Activated CD8-positive, alpha-beta memory T cell treated with anti-CD3 and anti-CD28 coated beads for 4 hours (primary cell): ENCODE results near the gene MUC16.
"Not testable (repeated sequence)": the region's sequence is repeated elsewhere in the genome, so short reads cannot be mapped to it uniquely, and the experiment has no call there.

Source experiments
- DNase-seq, 2 donors: peaks; one replicate each; pipeline ENCODE4 v3.0.0-alpha.2; 2020; ENCODE audit warnings: low read depth in 2 of 2

Gene MUC16

DNA sequence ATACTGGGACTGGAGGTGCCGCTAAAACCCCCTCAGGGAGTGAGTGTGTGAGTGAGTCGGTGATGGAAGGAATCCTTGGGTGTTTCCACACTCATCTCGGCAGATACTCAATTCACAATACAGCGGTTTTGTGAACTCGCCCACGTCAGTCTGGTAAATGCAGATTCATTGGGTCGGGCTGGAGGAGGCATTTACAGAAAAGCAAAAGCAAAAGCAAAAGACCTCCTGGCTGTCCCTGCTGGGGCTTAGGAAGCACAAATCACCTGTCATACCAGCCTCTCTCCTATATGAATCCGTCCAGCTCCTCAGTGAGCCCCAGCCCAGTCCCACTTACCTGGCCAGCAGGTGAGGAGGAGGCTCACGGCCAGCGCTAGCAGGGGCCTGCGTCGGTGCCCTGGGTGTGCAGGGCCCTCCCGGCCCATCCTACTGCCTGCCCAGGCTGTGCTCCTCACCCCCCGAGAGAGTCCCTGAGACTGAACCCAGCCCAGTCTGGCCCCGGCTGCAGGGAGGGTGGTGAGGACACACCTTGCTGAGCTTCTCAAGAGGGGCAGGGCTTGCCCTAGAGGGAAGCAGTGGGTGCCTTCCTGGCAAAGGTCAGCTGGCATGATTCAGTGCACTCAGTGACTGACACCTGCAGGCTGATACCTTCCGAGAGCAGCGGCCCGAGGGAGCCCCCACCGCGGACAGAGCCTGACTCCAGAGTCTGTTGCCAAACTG lies at the start of gene MUC16:
TSS of gene MUC16 (minus strand) at position 475 of the 717 bp plus-strand sequence.
- no peak for DNase-seq

DNA sequence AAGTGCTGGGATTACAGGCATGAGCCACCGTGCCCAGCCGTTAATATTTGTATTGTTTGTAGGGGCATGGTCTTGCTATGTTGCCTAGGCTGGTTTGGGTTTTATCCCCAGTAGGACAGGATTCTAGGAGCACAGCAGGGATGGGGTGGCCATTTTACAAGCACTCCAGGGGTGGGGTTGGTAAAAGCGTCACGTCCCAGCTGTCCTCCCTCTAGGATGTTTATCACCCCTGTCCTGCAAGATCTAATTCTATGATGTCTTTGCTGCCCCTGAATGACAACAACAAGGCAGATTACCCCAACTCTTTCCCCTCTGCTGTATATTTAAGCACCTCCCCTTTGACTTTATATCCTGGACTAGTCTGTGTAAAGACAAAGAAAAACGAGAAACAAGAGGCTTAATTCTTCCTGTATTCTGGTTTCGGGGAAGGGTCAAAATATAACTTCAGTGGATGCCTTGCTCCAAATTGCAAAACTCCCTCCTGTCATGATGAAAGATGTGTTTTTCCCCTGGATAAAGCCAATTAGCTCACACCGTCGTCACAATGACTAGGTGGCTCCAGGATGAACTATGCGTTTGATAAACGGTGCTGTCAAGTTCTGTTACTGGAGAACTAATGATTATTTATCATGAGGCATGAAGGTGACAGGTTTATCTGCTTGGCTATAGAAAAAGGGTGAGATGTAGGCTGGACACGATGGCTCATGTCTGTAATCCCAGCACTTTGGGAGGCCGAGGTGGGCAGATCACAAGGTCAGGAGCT lies 48.9 kb upstream of the MUC16 start:
- no peak for DNase-seq

DNA sequence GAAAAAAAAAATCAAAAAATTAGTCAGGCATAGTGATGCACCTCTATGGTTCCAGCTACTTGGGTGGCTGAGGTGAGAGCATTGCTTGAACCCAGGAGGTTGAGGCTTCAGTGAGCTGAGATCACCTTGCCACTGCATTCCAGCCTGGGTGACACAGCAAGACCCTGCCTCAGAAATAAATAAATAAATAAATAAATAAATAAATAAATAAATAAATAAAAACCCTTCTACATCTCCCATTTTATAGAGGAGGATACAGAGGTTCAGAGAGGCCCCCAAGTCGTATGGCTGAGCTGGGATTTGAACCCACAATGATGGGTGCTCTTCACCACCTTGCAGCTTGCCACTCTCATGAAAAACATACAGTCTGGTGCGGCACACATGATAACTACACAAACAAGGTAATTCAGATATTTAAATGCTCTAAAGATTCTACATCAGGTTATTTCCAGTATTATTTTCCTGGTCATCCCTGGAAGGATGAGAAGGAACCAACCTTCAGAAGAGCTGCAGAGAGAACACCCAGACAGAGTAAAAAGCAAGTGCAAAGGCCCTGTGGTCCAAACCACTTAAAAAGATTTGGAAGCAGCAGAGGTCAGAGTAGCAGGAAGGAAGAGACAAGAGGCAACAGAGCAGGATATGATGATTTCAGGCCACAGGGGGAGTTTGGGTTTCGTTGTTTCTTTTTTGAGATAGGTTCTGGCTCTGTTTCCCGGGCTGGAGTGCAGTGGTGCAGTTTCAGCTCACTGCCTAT lies 47.5 kb upstream of the MUC16 start:
- no peak for DNase-seq

DNA sequence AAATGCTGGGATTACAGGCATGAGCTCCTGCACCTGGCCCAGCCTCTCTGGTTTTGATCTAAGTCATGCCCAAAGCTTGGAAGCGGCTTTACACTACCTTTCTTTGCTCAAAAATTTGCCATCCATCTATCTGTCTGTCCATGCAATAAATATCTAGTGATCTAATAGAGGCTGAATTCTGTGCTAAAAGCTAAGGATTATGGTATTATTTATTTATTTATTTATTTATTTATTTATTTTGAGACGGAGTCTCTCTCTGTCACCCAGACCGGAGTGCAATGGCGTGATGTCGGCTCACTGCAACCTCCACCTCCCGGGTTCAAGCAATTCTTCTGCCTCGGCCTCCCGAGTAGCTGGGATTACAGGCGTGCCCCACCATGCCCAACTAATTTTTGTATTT lies 45.9 kb upstream of the MUC16 start:
- not testable (repeated sequence) for DNase-seq

DNA sequence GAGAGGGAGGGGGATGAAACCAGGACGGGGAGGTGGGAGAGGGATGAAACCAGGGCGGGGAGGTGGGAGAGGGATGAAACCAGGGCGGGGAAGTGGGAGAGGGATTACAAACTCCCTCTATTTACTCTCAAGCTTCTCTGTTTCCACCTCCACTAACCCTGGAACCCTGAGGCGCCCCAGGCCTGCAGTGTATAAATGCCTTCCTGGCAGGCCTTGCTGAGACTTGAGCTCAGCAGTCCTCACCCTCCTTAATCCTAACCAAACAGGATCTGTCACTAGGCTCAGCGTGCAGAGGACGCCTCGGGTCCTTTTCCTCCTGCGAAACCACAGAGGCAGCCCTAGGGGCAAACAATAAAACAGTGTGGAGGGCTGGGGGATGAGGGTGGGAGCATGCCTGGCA lies 44.6 kb upstream of the MUC16 start:
- DNase-seq: no peak

DNA sequence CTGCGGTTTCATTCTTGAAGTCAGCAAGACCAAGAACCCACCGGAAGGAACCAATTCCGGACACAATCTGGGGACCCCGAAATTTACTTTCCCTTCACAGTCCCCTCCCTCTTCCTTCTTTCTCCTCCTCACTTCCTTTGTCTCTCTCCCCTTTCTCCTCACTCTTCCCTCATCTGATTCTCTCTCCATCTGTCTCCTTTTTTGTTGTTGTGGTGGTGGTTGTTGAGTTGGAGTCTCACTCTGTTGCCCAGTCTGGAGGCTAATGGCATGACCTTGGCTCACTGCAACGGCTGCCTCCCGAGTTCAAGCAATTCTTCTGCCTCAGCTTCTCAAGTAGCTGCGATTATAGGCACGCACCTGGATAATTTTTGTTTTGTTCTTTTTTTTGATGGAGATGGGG lies 44.0 kb upstream of the MUC16 start:
- no peak for DNase-seq

DNA sequence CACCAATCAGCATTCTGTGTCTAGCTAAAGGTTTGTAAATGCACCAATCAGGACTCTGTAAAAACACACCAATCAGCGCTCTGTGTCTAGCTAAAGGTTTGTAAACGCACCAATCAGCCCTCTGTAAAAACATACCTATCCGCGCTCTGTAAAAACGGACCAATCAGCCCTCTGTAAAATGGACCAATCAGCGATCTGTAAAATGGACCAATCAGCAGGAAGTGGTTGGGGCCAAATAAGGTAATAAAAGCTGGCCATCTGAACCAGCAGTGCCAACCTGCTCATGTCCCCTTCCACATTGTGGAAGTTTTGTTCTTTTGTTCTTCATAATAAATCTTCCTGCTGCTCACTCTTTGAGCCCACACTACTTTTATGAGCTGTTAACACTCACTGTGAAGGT lies 43.5 kb upstream of the MUC16 start:
- DNase-seq: not testable (repeated sequence)

DNA sequence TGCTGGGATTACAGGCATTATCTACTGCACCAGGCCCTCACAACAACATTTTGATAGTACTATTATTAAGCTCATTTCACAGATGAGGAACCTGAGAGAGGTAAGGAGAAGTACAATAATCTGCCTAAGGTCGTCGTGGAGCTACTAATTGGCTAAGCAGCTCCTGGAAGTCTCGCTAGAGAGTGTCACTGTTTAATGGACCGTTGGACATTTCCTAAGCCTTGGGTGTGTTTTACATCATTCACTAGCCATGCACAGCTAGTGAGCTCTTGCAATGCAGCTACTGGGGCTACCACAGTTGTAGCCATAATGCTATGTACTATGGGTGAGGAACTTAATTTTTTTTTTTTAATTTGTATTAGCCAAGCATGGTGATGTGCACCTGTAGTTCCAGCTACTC lies 42.7 kb upstream of the MUC16 start:
- no peak for DNase-seq

DNA sequence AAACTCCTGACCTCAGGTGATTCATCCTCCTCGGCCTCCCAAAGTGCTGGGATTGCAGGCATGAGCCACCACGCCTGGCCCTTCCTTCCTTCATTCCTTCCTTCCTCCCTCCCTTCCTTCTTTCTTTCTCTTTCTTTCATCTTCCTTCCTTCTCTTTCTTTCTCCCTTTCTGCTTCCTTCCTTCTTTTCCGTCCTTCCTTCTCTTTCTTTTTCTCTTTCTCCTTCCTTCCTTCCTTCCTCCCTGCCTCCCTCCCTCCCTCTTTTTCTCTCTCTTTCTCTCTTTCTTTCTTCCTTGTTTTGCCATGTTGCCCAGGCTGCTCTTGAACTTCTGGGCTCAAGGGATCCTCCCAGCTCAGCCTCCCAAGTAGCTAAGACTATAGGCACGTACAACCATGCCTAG lies 36.5 kb upstream of the MUC16 start:
- DNase-seq: no peak

DNA sequence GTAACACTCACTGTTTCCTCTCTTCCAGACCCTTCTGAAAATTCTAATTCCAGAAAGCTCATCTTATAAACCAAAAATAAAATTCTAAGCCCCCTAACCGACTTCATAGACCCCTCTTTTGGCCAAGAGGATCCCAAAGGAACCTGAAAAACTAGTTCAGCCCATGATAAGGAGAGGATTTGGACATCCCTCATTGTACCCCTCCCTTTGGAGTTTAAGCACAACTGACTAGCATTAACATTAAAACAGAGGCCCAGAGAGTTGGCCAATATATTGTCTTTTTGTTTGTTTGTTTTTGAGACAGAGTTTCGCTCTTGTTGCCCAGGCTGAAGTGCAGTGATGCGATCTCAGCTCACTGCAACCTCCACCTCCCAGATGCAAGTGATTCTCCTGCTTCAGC lies 34.2 kb upstream of the MUC16 start:
- no peak for DNase-seq

DNA sequence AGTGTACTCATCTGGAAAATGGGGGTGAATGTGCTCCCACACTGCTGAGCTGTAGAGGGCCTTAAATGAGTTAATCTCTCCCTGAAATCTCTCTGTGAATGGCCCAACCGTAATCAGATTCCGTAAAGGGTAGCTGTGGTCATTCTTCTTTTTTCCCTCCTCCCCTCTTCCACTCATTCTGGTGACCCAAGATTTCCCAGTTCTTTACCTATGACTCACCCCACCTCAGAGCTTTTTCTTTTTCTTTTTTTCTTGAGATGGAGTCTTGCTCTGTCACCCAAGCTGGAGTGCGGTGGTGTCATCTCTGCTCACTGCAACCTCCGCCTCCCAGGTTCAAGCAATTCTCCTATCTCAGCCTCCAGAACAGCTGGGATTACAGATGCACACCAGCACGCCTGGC lies 33.3 kb upstream of the MUC16 start:
- no peak for DNase-seq

DNA sequence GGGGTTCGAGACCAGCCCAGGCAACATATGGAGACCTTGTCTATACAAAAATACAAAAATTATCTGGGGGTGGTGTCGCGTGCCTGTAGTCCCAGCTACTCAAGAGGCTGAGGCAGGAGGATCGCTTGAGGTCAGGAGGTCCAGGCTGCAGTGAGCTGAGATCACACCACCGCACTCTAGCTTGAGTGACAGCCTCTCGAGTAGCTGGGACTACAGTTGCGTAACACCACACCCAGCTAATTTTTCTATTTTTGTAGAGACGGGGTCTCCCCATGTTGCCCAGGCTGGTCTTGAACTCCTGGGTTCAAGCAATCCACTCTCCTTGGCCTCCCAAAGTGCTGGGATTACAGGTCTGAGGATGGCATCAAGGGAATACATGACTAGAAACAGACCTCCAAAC lies 30.8 kb upstream of the MUC16 start:
- DNase-seq: no peak

DNA sequence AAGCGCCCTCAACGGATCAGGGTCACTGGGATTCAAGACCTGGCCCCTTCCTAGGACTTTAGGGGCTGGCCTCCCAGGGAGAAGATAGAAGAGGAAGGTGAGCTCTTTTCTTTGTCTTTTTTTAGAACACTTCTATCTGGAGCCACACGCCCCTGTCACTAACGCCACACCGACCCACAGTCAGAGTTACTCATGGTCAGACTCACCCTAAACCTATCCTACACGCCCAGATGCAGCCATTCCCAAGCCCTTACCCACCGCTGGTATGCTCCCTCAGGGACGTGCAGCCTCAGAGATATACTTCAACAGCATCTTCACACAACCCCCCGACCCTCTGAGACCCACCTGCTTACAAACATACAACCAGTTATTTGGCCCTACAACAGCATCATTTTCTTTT lies 29.9 kb upstream of the MUC16 start:
- no peak for DNase-seq

DNA sequence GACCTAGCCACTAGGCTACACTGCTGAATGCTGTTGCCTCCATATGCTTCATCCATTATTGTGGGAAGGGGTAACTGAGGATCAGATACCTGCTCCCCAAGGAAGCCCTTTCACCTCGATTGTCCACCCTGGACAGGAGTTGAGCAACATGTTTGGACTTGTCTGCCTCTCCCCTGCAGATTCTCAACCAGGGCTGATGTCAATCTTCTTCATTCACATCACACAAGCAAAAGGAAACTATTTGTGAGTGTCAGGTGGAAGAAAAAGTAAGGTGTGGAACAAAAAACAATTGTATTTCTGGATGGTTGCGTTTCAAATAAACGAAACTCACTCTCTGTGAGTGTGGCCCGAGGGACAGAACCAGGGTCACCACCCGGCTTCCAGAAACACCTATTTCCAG lies 29.5 kb upstream of the MUC16 start:
- DNase-seq: no peak

DNA sequence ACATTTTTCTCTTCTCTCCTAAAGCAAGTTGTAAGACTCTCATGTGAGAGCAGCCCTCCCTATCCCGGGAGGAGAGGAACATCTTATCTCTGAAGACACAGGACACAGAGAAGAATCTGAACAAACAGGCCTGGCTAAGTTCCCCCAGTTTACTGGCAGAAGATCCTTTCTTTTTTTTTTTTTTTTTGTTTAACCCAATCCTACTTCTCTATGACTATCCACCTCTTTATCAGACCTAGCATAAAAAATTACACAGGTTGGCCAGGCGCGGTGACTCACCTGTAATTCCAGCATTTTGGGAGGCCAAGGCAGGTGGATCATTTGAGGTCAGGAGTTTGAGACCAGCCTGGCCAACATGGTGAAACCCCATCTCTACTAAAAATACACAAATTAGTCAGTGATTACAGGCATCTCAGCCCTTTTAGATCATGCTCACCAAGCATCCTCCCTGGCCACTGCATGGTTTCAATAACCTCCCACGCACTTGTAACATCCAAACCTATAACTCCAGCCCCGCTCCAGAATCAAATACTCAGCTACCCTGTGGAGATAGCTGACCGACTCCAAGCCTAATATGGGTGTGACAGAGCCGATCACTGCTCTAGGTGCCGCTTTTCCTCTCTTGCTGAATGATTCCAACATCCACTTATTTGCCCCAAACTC lies 27.3 kb upstream of the MUC16 start:
- DNase-seq: no peak

DNA sequence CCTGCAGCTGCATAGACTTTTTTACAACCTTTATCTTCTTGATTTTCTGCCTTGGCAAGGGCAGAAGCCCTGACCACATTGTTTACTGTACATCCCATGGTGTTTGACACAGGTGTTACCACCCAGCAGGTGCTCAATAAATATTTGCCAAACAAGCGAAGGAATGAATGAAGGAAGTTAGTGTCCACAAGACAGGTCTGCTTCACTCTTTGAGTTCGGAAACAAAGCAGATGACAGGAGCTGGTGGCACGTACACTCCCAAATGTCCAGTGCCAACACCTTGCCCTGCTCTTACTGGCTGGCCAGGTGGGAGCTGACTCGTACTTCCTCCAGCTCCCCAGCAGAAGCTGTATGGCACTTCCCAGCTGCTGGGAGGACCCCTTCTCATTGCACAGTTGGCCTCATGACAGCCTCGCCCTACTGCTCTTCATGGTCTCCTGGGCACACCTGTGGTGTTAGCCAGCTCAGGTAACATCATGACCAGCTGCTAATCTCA lies 22.0 kb upstream of the MUC16 start:
- no peak for DNase-seq

DNA sequence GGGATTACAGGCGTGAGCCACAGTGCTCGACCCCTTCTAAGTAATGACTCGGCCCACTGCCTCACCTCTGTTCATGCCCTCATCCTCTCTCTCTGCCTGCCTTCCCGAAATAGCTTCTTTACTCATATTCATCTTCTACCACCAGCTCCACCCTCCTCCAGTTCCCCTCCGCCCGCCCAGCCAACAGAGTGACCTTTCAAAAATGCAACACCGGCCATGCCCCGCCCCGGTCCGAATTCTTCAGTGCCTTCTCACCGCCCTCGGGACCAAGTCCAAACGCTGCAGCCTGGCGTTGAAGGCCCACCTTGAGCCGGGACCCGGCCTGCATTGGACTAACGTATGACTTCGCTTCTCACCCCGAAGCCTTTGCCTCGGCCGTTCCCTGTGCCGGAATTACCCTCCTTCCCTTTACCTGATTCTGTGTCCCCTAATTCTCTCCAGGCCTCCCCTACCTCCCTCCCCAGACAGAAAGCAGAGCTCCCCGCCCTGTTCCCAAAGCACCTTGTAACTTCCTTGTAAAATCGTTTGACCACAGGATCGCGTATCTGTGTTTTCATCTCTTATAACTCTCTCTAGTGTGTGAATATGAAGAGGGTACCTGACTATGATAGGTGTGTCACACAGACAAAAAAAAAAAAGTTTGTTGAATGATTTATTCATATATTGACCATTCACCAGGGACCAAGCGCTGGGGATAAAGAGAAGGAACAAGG lies 8.1 kb upstream of the MUC16 start:
- DNase-seq: no peak

DNA sequence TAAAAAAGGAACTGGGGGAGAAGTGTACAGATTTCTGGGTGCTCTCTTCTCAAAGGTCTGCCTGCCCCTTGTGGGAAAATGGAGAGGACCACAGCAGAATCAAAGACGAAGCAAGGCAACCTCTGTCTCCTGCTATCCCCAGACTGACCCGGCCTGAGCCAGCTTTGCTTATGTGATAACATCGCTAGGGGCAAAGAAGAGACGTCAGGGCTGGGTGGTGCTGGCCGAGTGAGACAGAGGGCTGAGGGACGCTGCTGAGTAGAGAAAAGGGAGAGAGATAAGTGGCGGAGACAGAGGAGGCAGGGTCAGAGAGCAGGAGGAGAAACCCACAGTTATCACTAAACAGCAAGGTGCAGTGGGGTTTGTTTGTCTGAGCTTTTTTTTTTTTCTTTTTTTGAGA lies 4.6 kb upstream of the MUC16 start:
- no peak for DNase-seq

DNA sequence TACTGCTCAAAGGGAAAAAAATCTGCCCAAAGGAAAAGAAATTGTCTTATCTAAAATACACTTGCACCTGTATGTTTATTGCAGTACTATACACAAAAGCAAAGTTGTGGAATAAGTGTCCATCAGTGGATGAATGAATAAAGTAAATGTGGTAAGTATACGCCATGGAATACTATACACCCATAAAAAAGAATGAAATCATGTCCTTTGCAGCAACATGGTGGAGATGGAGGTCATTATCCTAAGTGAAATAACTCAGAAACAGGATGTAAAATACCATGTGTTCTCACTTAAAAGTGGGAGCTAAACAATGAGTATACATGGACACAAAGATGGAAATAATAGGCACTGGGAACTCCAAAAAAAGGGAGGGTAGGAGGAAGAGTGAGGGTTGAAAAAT lies 3.8 kb upstream of the MUC16 start:
- no peak for DNase-seq

DNA sequence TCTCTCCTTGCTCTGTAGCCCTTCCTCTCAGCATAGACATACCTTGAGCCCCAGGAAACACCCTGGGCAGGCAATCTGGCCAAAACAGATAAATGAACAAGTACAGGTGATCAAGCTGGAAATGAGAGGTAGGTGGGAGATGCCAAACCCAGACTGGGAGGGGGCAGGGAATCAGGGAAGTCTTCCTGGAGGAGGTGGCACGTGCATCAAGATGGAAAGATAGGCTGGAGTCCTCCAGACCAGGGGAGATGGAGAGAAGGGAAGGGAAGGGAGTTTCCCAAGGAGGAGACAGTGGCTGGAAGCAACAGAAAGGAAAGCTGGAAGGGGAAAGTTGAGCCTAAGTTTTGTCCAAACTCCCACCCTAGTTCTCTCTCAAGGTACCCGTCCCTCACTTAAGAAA lies 1.7 kb upstream of the MUC16 start:
- DNase-seq: no peak

DNA sequence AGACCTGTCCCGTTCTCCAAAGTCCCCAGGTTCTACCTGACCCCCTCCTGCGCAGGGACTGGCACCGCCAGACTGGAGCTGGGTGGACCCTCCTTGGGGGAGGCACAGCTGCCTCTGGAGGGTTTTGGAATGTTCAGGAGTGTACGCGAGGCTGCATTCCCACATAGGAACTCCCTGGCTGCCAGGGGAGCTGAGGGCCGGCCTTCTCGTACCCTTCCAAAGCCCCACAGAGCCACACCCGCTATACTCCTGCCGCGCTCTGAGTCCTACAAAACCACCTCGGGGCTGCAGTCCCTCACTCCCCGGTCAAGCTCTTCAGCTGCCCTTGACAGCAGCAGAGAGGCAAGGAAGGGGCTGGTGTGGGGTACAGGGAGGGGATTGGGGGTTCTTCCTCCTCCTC lies 484 bp upstream of the MUC16 start:
- no peak for DNase-seq

DNA sequence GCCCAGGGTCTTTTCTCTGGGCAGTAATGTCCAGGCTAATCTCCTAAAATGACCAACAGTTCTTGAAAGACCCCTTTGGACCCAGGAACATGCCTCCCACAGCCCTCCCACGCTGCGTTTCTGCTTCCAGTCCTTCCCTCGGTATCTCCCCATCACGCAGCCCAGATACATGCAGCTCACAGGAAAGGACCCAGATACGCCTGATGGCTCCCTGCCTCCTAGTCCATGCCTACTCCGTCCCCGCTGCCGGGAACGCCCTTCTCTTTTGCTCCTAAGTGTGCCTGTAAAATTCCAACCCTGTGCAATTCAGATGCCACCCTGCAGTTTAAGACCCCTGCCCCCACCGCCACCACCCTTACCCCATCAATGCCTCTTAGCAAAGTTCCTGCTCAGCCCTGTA lies 778 bp downstream of the MUC16 start:
- no peak for DNase-seq
